Type B pancreatic cell (in vitro differentiated cells): ENCODE results near the gene JHY. TPM values are rescaled to one million over a fixed set of nuclear protein-coding genes. Genes with fewer than 3 reads are reported as not detected.

Experiments used
- DNase-seq: peaks from one replicate; pipeline ENCODE4 v3.0.0; 2021; ENCODE audit warnings: mixed read lengths; ENCODE audit not compliant: unreplicated experiment; ENCODE audit errors: extremely low spot score
- H3K27ac Mint-ChIP-seq: 2 replicates; pipeline ENCODE4 v1.8.0; 2021; ENCODE audit warnings: mild to moderate bottlenecking, mixed read lengths
- H3K27me3 Mint-ChIP-seq: 2 replicates; pipeline ENCODE4 v1.8.0; 2021; ENCODE audit warnings: mixed read lengths
- H3K36me3 Mint-ChIP-seq: 2 replicates; pipeline ENCODE4 v1.8.0; 2021; ENCODE audit warnings: mixed read lengths
- H3K4me1 Mint-ChIP-seq: one replicate; pipeline ENCODE4 v1.8.0; 2021; ENCODE audit warnings: mixed read lengths; ENCODE audit not compliant: unreplicated experiment
- H3K4me3 Mint-ChIP-seq: 2 replicates; pipeline ENCODE4 v1.8.0; 2021; ENCODE audit warnings: mild to moderate bottlenecking, mixed read lengths
- H3K9me3 Mint-ChIP-seq: 2 replicates; pipeline ENCODE4 v1.8.0; 2021; ENCODE audit warnings: mixed read lengths
- total RNA-seq: library from RNA; stranded (reverse); gene quantifications from 2 replicates; pipeline ENCODE4 v1.2.1, GENCODE V29; 2021; ENCODE audit warnings: low replicate concordance
- TF ChIP-seq, protein P1 (sequence below): fragments of 200-600 bp; sonication (generic); conservative IDR thresholded peaks from 2 replicates; pipeline ENCODE4 v1.5.0; 2021; ENCODE audit warnings: antibody characterized with exemption, mild to moderate bottlenecking

Gene JHY
- total RNA-seq, 1 donor from 2014 or later = 3.7 TPM

DNA sequence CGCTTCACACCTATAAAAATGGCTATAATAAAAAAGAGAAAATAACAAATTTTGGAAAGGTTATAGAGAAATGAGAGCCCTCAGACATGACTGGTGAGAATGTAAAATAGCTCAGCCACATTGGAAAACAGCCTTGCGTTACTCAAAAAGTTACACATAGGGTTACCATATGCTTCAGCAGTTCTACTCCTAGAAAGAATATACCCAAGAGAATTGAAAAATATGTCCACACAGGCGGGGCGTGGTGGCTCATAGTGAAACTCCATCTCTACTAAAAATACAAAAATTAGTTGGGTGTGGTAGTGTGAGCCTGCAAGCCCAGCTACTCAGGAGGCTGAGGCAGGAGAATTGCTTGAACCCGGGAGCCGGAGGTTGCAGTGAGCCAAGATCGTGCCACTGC, 7.6 kb upstream of the JHY start:
- Mint-ChIP-seq H3K27ac (no peak overlapping the region), H3K4me1 (no peaks in the 10 kb centered on the region), H3K36me3 (no peaks in the 10 kb centered on the region), H3K4me3 (no peak overlapping the region), H3K27me3 (peaks cover 16% of the 10 kb centered on the region), H3K9me3 (no peaks in the 10 kb centered on the region)
- TF ChIP-seq, protein P1, sequence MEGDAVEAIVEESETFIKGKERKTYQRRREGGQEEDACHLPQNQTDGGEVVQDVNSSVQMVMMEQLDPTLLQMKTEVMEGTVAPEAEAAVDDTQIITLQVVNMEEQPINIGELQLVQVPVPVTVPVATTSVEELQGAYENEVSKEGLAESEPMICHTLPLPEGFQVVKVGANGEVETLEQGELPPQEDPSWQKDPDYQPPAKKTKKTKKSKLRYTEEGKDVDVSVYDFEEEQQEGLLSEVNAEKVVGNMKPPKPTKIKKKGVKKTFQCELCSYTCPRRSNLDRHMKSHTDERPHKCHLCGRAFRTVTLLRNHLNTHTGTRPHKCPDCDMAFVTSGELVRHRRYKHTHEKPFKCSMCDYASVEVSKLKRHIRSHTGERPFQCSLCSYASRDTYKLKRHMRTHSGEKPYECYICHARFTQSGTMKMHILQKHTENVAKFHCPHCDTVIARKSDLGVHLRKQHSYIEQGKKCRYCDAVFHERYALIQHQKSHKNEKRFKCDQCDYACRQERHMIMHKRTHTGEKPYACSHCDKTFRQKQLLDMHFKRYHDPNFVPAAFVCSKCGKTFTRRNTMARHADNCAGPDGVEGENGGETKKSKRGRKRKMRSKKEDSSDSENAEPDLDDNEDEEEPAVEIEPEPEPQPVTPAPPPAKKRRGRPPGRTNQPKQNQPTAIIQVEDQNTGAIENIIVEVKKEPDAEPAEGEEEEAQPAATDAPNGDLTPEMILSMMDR = no peak
- no peak for DNase-seq

DNA sequence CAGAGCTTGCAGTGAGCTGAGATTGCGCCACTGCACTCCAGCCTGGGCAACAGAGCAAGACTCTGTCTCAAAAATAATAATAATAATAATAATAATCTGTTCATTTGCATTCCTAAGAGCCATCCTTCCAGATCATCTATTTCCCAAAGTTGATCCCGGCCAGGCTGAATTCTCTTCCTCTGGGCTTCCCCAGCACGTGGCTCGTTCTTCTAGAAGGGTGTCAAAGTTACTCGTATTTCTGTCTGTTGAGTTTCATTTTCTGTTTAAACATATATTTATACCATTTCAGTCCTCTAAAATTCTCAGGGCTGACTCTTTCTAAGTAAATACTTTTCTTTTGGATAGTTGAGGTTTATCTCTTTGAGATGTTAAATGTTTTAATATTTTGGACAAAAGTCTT, 4.8 kb upstream of the JHY start:
- Mint-ChIP-seq H3K9me3 (no peaks in the 10 kb centered on the region), H3K4me3 (no peak overlapping the region), H3K36me3 (no peaks in the 10 kb centered on the region), H3K4me1 (no peaks in the 10 kb centered on the region), H3K27me3 (peaks cover 35% of the 10 kb centered on the region), H3K27ac (no peak overlapping the region)
- no peak for DNase-seq
- TF ChIP-seq, protein P1 = no peak

DNA sequence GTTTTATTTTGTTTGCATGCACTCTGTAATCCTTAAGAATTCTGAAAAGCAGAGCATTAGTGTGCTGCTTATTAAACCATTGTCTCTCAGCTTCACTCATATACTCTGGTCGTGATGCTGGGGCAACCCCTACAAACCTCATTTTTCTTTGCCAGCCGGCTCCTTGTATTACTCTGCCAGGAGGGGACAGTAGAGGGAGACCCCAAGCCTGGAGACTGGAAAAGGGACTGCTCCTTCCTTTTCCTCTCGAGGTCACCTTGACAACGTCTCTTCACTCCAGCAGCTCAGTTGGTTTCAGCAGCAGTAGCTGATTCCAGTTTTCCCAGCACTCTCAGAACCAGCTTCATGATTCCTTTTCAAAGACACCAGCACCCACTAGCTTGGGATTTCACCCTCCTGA, 2.8 kb upstream of the JHY start:
- H3K4me3 Mint-ChIP-seq = no peak overlapping the region

GRCh38 chr11:122882857-122883645, 492 bp downstream of the JHY start:
- no peaks in the 10 kb centered on the region for H3K36me3 Mint-ChIP-seq
- no peak for DNase-seq

More for the DNA sequence above, 2.8 kb upstream of the JHY start:
- no peak overlapping the region for H3K27ac Mint-ChIP-seq
- H3K4me1 Mint-ChIP-seq = peaks cover 7% of the 10 kb centered on the region
- no peaks in the 10 kb centered on the region for H3K36me3 Mint-ChIP-seq
- H3K9me3 Mint-ChIP-seq = no peaks in the 10 kb centered on the region
- no peak for DNase-seq
- TF ChIP-seq, protein P1 = peak; percentile 53
- H3K27me3 Mint-ChIP-seq = peaks cover 40% of the 10 kb centered on the region

GRCh38 chr11:122883646-122883979, 1.1 kb downstream of the JHY start:
- DNase-seq = no peak
- peak overlapping the region; percentile 94 for H3K27ac Mint-ChIP-seq

More at GRCh38 chr11:122882857-122883645, 492 bp downstream of the JHY start:
- Mint-ChIP-seq H3K4me3 (peak overlapping the region; percentile 93), H3K27ac (peak overlapping the region; percentile 94), H3K4me1 (peaks cover 7% of the 10 kb centered on the region), H3K9me3 (no peaks in the 10 kb centered on the region), H3K27me3 (peaks cover 37% of the 10 kb centered on the region)
- TF ChIP-seq, protein P1 = no peak

More at GRCh38 chr11:122883646-122883979, 1.1 kb downstream of the JHY start:
- Mint-ChIP-seq H3K27me3 (peaks cover 37% of the 10 kb centered on the region), H3K9me3 (no peaks in the 10 kb centered on the region), H3K4me1 (peaks cover 7% of the 10 kb centered on the region), H3K4me3 (peak overlapping the region; percentile 93), H3K36me3 (no peaks in the 10 kb centered on the region)
- TF ChIP-seq, protein P1 = no peak
